ENCODE measurements around the gene APC. TPM values are rescaled to one million over a fixed set of nuclear protein-coding genes. Genes with fewer than 3 reads are reported as not detected.

Gene APC
- total and polyA plus RNA-seq, 10 of the 15 experiments (the other 5 are each of a cell fraction or from before 2014, with no cell fraction given) = 3.2 to 23.3 (median 13.8) TPM

- ChIA-PET SMC1A (ENCODE audit: uncharacterized antibody, unreplicated experiment) (interaction anchor here (0.6 to 5.1 kb wide), 13 partner anchors 9 to 510 kb away, joined by 3 to 43 read pairs (median 6); no protein-coding TSS in a partner anchor), POLR2A (interaction anchor here (1.2 kb wide), 1 partner anchor 14 kb away, joined by 4 read pairs; no protein-coding TSS in a partner anchor), RAD21 (ENCODE audit: unreplicated experiment) (interaction anchor here (1.1 to 6.1 kb wide), 4 partner anchors 8 to 64 kb away, joined by 3 to 57 read pairs (median 5); no protein-coding TSS in a partner anchor), CTCF (interaction anchor here (1.4 to 12.6 kb wide), 6 partner anchors 9 to 230 kb away, joined by 3 to 125 read pairs (median 7); no protein-coding TSS in a partner anchor)
- DNase-seq (ENCODE audit: low read depth, low spot score) (no peak), FAIRE-seq (no peak), ATAC-seq (no peak)
- Histone ChIP-seq H3K9me3 (replicated peaks; ENCODE audit: control insufficient read depth, insufficient read depth, low read length) (no peaks in the 10 kb centered on the region; the same call in 2 of the 3 replicates), H2AFZ (ENCODE audit: control insufficient read depth, low read depth, low read length) (no peak overlapping the region), H3K27me3 (replicated peaks in 1 of 2; ENCODE audit: control insufficient read depth in 2 of 2, insufficient read depth in 2 of 2, low read length in 1 of 2) (no peaks in the 10 kb centered on the region; a peak in 1 of 4 replicates), H3K9ac (ENCODE audit: control insufficient read depth, insufficient read depth, low read length) (no peak overlapping the region), H3K4me2 (ENCODE audit: control insufficient read depth, insufficient read depth) (no peak overlapping the region), H3K36me3 (ENCODE audit: control insufficient read depth in 2 of 2, insufficient read depth in 2 of 2, low read length in 1 of 2) (no peaks in the 10 kb centered on the region), H3K27ac (ENCODE audit: control insufficient read depth, insufficient read depth) (no peak overlapping the region), H3K4me3 (no peak overlapping the region), H4K20me1 (ENCODE audit: control insufficient read depth, insufficient read depth) (no peaks in the 10 kb centered on the region), H3K4me1 (ENCODE audit: control insufficient read depth, insufficient read depth, low read length) (peaks cover 9% of the 10 kb centered on the region), H3K79me2 (ENCODE audit: control insufficient read depth, insufficient read depth, low read length) (no peaks in the 10 kb centered on the region)
- intact Hi-C loops (cut with micrococcal nuclease; ENCODE audit: unreplicated experiment) = loop anchor here (5.0 to 10.0 kb wide), 2 partner anchors 154 to 222 kb away; no protein-coding TSS in a partner anchor
- no TSS peak for BruUV-seq (replicated peaks)
- in situ Hi-C loops (cut with MboI) = no loop called here
- TF ChIP-seq SMAD1 (IDR thresholded peaks at IDR 0.05; ENCODE audit: low read depth, partially characterized antibody) (no peak), BHLHE40 (IDR thresholded peaks at IDR 0.05; ENCODE audit: borderline replicate concordance in 1 of 2, low read depth in 2 of 2, low read length in 1 of 2) (no peak), PBX3 (IDR thresholded peaks at IDR 0.05; ENCODE audit: insufficient replicate concordance, low read depth, low read length) (no peak), E2F8 (IDR thresholded peaks at IDR 0.05; ENCODE audit: low read depth, partially characterized antibody) (no peak), POLR2AphosphoS5 (IDR thresholded peaks at IDR 0.05; ENCODE audit: low read length) (no peak), HDAC6 (IDR thresholded peaks at IDR 0.05; ENCODE audit: unreplicated experiment) (no peak), SRF (IDR thresholded peaks at IDR 0.05; ENCODE audit: low read depth in 2 of 2, low read length in 2 of 2) (no peak), PML (IDR thresholded peaks at IDR 0.05; ENCODE audit: low read length) (no peak), FOXM1 (IDR thresholded peaks at IDR 0.05; ENCODE audit: low read depth, low read length) (no peak), BCL11A (IDR thresholded peaks at IDR 0.05; ENCODE audit: low read depth, low read length) (no peak), BCLAF1 (IDR thresholded peaks at IDR 0.05) (no peak), HDAC2 (IDR thresholded peaks at IDR 0.05) (no peak)
- 96% methylated on average over 3 of the region's 3 CpGs for WGBS (ENCODE audit: insufficient coverage, insufficient replicate concordance, low lambda C conversion rate, missing lambda C conversion rate)
Measured at GRCh38 chr5:112693301-112693700, 44.4 kb upstream of the APC start.

Data from GM12878 (cell line).